ENCODE results near the gene TDP1. TPM values are rescaled to one million over a fixed set of nuclear protein-coding genes. Genes with fewer than 3 reads are reported as not detected.

The TDP1 gene
- total and polyA plus RNA-seq, 2 of the 13 experiments (the other 11 are each of a cell fraction or from before 2014, with no cell fraction given) = 16.4 to 31.2 TPM

DNA sequence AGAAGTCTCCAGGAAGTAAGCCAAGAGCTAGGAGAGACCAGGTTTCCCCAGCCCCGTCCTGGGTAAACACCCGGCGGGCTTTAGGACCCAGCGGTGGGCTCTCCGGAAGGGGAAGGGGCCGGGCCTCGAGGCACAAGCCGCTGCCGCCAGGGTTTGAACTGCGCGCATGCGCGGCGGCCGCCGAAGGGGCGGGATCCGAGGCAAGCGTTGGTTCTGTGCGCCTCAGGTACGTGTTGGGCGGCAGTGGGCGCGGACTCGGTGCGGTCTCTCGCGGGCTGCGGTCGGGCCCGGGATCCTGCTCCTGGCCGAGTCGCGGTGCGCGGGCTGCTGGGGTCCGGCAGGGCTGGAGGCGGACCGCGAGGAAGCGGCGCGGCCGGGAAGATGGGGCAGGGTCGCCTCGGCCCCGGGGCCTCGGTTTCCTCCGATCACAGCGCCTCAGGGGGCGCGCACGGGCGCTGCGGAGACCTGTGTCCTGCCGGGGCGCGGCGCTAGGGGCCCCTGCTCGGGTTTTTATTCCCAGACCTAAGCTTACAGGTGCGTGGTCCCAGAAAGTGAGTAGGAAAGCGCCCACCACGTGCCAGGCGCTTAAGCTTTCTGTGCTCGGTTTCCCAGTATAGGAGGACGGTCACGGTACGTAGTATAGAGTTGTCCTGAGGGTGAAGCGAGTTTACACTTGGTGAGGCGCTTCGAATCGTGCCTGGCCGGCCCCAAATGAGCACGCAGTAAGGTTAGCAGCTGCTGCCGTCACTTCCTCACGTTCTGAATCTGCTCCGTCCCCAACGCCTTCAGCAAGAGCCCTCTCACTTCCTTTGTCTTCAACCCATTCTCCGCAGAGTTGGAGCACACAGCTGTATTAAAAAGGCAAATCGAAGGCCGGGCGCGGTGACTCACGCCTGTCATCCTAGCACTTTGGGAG, at the start of gene TDP1 (continued):
- TF ChIP-seq, protein P1, sequence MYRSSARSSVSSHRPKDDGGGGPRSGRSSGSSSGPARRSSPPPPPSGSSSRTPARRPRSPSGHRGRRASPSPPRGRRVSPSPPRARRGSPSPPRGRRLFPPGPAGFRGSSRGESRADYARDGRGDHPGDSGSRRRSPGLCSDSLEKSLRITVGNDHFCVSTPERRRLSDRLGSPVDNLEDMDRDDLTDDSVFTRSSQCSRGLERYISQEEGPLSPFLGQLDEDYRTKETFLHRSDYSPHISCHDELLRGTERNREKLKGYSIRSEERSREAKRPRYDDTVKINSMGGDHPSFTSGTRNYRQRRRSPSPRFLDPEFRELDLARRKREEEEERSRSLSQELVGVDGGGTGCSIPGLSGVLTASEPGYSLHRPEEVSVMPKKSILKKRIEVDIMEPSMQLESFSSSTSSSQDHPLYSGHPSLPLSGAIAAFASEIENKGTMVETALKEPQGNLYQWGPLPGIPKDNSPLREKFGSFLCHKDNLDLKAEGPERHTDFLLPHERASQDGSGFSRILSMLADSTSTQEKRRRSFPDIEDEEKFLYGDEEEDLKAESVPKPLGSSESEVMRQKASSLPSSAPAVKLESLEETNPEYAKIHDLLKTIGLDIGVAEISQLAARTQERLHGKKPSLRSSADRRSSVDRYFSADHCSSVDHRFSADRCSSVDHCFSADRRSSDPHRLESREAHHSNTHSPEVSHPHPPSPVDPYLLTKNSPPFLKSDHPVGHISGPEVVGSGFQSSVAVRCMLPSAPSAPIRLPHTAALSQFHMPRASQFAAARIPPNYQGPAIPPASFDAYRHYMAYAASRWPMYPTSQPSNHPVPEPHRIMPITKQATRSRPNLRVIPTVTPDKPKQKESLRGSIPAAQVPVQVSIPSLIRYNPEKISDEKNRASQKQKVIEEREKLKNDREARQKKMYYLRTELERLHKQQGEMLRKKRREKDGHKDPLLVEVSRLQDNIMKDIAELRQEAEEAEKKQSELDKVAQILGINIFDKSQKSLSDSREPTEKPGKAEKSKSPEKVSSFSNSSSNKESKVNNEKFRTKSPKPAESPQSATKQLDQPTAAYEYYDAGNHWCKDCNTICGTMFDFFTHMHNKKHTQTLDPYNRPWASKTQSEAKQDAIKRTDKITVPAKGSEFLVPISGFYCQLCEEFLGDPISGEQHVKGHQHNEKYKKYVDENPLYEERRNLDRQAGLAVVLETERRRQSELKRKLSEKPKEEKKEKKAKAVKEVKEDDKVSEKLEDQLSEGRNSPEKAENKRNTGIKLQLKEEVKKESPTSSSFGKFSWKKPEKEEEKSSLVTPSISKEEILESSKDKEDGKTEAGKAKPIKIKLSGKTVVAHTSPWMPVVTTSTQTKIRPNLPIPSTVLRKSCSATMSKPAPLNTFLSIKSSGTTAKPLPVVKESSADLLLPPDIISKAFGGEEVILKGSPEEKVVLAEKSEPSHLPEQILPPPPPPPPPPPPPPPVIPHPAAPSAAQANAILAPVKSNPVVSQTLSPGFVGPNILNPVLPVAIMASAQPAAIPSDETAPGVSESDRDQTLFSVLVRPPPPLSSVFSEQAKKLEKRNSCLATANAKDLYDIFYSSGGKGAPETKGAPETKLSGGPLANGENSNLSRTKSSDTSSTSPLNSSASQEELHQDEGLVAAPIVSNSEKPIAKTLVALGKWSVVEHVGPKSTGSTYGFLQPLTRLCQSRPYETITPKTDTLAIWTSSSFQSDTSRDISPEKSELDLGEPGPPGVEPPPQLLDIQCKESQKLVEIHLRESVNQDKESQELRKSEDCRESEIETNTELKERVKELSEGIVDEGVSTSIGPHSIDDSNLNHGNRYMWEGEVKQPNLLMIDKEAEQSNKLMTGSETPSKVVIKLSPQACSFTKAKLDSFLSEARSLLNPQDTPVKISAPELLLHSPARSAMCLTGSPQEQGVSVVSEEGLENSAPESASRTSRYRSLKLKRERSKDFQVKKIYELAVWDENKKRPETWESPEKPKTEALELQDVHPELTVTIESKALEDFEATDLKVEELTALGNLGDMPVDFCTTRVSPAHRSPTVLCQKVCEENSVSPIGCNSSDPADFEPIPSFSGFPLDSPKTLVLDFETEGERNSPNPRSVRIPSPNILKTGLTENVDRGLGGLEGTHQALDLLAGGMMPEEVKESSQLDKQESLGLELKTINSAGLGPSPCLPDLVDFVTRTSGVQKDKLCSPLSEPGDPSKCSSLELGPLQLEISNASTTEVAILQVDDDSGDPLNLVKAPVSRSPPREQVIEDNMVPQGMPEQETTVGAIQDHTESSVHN (CRISPR knock-in tag; IDR thresholded peaks at IDR 0.05) = no peak
- peak; percentile 98 for TF ChIP-seq ZNF567 (CRISPR knock-in tag; IDR thresholded peaks at IDR 0.05; ENCODE audit: borderline replicate concordance)
- TF ChIP-seq ZNF879 (CRISPR knock-in tag; IDR thresholded peaks at IDR 0.05) = no peak
- no peak for TF ChIP-seq ZZZ3 (CRISPR knock-in tag; IDR thresholded peaks at IDR 0.05; ENCODE audit: borderline replicate concordance)
- TF ChIP-seq, protein P2, sequence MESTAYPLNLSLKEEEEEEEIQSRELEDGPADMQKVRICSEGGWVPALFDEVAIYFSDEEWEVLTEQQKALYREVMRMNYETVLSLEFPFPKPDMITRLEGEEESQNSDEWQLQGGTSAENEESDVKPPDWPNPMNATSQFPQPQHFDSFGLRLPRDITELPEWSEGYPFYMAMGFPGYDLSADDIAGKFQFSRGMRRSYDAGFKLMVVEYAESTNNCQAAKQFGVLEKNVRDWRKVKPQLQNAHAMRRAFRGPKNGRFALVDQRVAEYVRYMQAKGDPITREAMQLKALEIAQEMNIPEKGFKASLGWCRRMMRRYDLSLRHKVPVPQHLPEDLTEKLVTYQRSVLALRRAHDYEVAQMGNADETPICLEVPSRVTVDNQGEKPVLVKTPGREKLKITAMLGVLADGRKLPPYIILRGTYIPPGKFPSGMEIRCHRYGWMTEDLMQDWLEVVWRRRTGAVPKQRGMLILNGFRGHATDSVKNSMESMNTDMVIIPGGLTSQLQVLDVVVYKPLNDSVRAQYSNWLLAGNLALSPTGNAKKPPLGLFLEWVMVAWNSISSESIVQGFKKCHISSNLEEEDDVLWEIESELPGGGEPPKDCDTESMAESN (CRISPR knock-in tag; conservative IDR thresholded peaks at IDR 0.05) = peak; percentile 75
- peak; percentile 8; the same call in 1 of the 2 replicates for TF ChIP-seq SRF (IDR thresholded peaks at IDR 0.05; ENCODE audit: low read depth, low read length)
- TF ChIP-seq ZFP82 (CRISPR knock-in tag; IDR thresholded peaks at IDR 0.05; ENCODE audit: borderline replicate concordance) = 0 out of 2 replicates have a peak, but pooled peaks have one; percentile 32
- peak; percentile 77 for TF ChIP-seq BORCS8-MEF2B (CRISPR knock-in tag; IDR thresholded peaks at IDR 0.05)
- no peak for TF ChIP-seq MTA1 (CRISPR knock-in tag; IDR thresholded peaks at IDR 0.05; ENCODE audit: borderline replicate concordance)
- no peak; the same call in 1 of the 2 replicates for TF ChIP-seq ZNF558 (CRISPR knock-in tag; IDR thresholded peaks at IDR 0.05; ENCODE audit: borderline replicate concordance)
- 0 out of 2 replicates have a peak, but pooled peaks have one; percentile 33 for TF ChIP-seq ZKSCAN5 (CRISPR knock-in tag; IDR thresholded peaks at IDR 0.05)
- TF ChIP-seq, protein P3, sequence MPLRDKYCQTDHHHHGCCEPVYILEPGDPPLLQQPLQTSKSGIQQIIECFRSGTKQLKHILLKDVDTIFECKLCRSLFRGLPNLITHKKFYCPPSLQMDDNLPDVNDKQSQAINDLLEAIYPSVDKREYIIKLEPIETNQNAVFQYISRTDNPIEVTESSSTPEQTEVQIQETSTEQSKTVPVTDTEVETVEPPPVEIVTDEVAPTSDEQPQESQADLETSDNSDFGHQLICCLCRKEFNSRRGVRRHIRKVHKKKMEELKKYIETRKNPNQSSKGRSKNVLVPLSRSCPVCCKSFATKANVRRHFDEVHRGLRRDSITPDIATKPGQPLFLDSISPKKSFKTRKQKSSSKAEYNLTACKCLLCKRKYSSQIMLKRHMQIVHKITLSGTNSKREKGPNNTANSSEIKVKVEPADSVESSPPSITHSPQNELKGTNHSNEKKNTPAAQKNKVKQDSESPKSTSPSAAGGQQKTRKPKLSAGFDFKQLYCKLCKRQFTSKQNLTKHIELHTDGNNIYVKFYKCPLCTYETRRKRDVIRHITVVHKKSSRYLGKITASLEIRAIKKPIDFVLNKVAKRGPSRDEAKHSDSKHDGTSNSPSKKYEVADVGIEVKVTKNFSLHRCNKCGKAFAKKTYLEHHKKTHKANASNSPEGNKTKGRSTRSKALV (CRISPR knock-in tag; IDR thresholded peaks at IDR 0.05) = peak; percentile 71
- TF ChIP-seq ZNF343 (CRISPR knock-in tag; IDR thresholded peaks at IDR 0.05) = peak; percentile 60; the same call in 1 of the 2 replicates
- peak; percentile 28; the same call in 1 of the 2 replicates for TF ChIP-seq FOXA1 (IDR thresholded peaks at IDR 0.05)
- peak; percentile 98 for TF ChIP-seq FOXA1 (CRISPR knock-in tag; IDR thresholded peaks at IDR 0.05)

Measured in HepG2 (cell line).